Measurements from ENCODE around the gene OPHN1.

- no peak for TF ChIP-seq ZNF263 (CRISPR knock-in tag; IDR thresholded peaks at IDR 0.05)
- TF ChIP-seq SP2 (CRISPR knock-in tag; IDR thresholded peaks at IDR 0.05), result no peak
- TF ChIP-seq BCL6 (CRISPR knock-in tag; IDR thresholded peaks at IDR 0.05), result no peak
- no peak for TF ChIP-seq ZIK1 (CRISPR knock-in tag; IDR thresholded peaks at IDR 0.05; ENCODE audit: borderline replicate concordance, low read depth)
- TF ChIP-seq ASH2L (IDR thresholded peaks at IDR 0.05; ENCODE audit: insufficient read length, low read depth, low read length), result no peak
- no peak for TF ChIP-seq SALL1 (CRISPR knock-in tag; IDR thresholded peaks at IDR 0.05)
- TF ChIP-seq POLR2AphosphoS5 (IDR thresholded peaks at IDR 0.05; ENCODE audit: low read depth, low read length), result no peak
- no peak for TF ChIP-seq GMEB1 (CRISPR knock-in tag; IDR thresholded peaks at IDR 0.05; ENCODE audit: borderline replicate concordance)
- no peak for TF ChIP-seq ZNF343 (CRISPR knock-in tag; IDR thresholded peaks at IDR 0.05)
- TF ChIP-seq POLR2A (IDR thresholded peaks at IDR 0.05; ENCODE audit: insufficient read depth in 1 of 2, low read depth in 2 of 2, low read length in 2 of 2), result no peak
- TF ChIP-seq ZSCAN21 (CRISPR knock-in tag; IDR thresholded peaks at IDR 0.05; ENCODE audit: borderline replicate concordance), result no peak
- TF ChIP-seq ZFYVE20 (CRISPR knock-in tag; IDR thresholded peaks at IDR 0.05; ENCODE audit: borderline replicate concordance, low read depth), result no peak
These were observed 29.4 kb upstream of the OPHN1 start for GRCh38 chrX:68462653-68463052.

Measured in HepG2 (cell line).